ENCODE data around the gene RHOG.

DNA sequence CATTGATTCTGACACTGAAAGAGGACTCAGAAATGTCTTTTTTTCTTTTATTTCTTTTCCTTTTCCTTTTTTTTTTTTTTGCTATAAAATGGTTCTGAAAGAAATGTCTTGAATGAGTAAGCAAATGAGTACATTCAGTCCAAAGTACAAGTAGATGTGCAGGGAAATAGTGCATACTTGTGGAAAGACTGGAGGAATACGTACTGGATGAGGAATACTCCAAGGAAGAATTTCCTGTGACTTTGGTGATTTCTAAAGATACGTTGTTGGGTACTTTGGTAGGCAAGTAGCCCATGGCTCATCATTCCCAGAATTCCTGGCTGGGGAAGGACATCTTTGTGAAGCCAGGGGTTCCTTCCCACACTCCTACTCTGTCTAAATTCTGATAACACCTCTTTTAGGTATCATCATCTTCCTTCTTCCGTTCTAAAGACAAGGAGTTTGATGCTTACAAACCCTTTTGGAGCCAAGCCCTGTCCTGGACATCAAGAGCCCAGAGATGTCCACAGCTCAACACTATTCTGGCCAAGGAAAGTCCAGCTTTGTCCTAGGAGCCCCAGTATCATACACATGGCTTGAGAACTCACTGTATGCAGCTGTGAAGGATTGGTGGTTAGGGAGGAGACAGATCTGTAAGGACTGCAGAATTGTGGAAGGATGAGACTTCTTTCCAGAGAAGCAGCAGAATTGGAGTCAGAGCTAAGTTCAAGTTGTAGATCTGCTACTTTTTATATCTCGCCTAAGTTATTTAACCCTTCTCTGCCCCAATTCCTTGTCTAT lies 38.6 kb downstream of the RHOG start:
- TF ChIP-seq, protein P1, sequence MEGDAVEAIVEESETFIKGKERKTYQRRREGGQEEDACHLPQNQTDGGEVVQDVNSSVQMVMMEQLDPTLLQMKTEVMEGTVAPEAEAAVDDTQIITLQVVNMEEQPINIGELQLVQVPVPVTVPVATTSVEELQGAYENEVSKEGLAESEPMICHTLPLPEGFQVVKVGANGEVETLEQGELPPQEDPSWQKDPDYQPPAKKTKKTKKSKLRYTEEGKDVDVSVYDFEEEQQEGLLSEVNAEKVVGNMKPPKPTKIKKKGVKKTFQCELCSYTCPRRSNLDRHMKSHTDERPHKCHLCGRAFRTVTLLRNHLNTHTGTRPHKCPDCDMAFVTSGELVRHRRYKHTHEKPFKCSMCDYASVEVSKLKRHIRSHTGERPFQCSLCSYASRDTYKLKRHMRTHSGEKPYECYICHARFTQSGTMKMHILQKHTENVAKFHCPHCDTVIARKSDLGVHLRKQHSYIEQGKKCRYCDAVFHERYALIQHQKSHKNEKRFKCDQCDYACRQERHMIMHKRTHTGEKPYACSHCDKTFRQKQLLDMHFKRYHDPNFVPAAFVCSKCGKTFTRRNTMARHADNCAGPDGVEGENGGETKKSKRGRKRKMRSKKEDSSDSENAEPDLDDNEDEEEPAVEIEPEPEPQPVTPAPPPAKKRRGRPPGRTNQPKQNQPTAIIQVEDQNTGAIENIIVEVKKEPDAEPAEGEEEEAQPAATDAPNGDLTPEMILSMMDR (IDR thresholded peaks at IDR 0.05): no peak
- TF ChIP-seq POLR2A (IDR thresholded peaks at IDR 0.05): no peak
